CD4-positive, alpha-beta memory T cell (primary cell): ENCODE results near the gene KIAA1755. TPM values are rescaled to one million over a fixed set of nuclear protein-coding genes. Genes with fewer than 3 reads are reported as not detected.

Source experiments
- CTCF ChIA-PET: fragments of 350-600 bp; sonication (Branson Sonifier 250); formaldehyde crosslinking; loops from one replicate; lab custom pipeline; 2021; ENCODE audit warnings: inconsistent platforms; ENCODE audit not compliant: partially characterized antibody; lab: Charles Lee
- POLR2A ChIA-PET: fragments of 350-600 bp; sonication (Branson Sonifier 250); formaldehyde crosslinking; loops from one replicate; lab custom pipeline; 2021; ENCODE audit not compliant: partially characterized antibody; lab: Charles Lee
- DNase-seq, 5 donors: peaks; one replicate each; pipeline versions ENCODE4 v3.0.0 to v3.0.0-alpha.2; 2020 to 2022; ENCODE audit warnings: mixed read lengths in 1 of 5
- H3K27ac ChIP-seq: one replicate; pipeline ENCODE4 v1.7.0; 2013; ENCODE audit warnings: low read depth, low read length
- H3K27me3 ChIP-seq: 2 replicates; pipeline ENCODE4 v1.7.0; 2013; ENCODE audit warnings: mild to moderate bottlenecking, low read length, moderate library complexity; ENCODE audit not compliant: insufficient read depth
- H3K36me3 ChIP-seq: 2 replicates; pipeline ENCODE4 v1.7.0; 2013; ENCODE audit warnings: mild to moderate bottlenecking, low read length, moderate library complexity; ENCODE audit not compliant: insufficient read depth
- H3K4me1 ChIP-seq: 2 replicates; pipeline ENCODE4 v1.7.0; 2013; ENCODE audit warnings: mild to moderate bottlenecking, low read length, moderate library complexity; ENCODE audit not compliant: insufficient read depth
- H3K4me3 ChIP-seq, 2 donors: one replicate each; pipeline ENCODE4 v1.7.0; 2013; ENCODE audit warnings: low read length in 2 of 2, mild to moderate bottlenecking in 1 of 2
- H3K9me3 ChIP-seq, 2 donors: one replicate each; pipeline ENCODE4 v1.7.0; 2013; ENCODE audit warnings: low read length in 2 of 2, control low read depth in 1 of 2; ENCODE audit not compliant: control insufficient read depth in 1 of 2
- H3K27ac Mint-ChIP-seq, 7 donors: one replicate each; pipeline ENCODE4 v1.8.0; 2020 to 2021; ENCODE audit warnings: mixed read lengths in 7 of 7, mild to moderate bottlenecking in 6 of 7, inconsistent platforms in 3 of 7, moderate library complexity in 3 of 7
- H3K27me3 Mint-ChIP-seq, 2 donors: one replicate each; pipeline ENCODE4 v1.8.0; 2020 to 2021; ENCODE audit warnings: mixed read lengths in 2 of 2
- H3K36me3 Mint-ChIP-seq, 2 donors: one replicate each; pipeline ENCODE4 v1.8.0; 2020 to 2021; ENCODE audit warnings: mixed read lengths in 2 of 2, inconsistent platforms in 1 of 2, mild to moderate bottlenecking in 1 of 2
- H3K4me1 Mint-ChIP-seq, 4 donors: one replicate each; pipeline ENCODE4 v1.8.0; 2020 to 2021; ENCODE audit warnings: mixed read lengths in 4 of 4, mild to moderate bottlenecking in 1 of 4
- H3K4me3 Mint-ChIP-seq, 8 donors: one replicate each; pipeline ENCODE4 v1.8.0; 2020 to 2021; ENCODE audit warnings: mixed read lengths in 8 of 8, mild to moderate bottlenecking in 7 of 8, moderate library complexity in 6 of 8, inconsistent platforms in 3 of 8
- H3K9me3 Mint-ChIP-seq, 8 donors: one replicate each; pipeline ENCODE4 v1.8.0; 2020 to 2021; ENCODE audit warnings: mixed read lengths in 8 of 8, mild to moderate bottlenecking in 5 of 8, inconsistent platforms in 3 of 8, moderate library complexity in 1 of 8
- intact Hi-C: fragments of 100-400 bp; cut with micrococcal nuclease; formaldehyde crosslinking; loops from one replicate; pipeline ENCODE4 v1.15.1; 2023
- polyA plus RNA-seq, 2 donors: library from polyadenylated mRNA; unstranded; fragments of 300-500 nt; fragmentation: Illumina TruSeq; gene quantifications; one replicate each; pipeline ENCODE4 v1.2.3, GENCODE V29; 2021
- total RNA-seq, 2 experiments: library from RNA; stranded (reverse); gene quantifications; one replicate each; pipeline ENCODE4 v1.2.3, GENCODE V29; 2021

The KIAA1755 gene
- total and polyA plus RNA-seq, 4 experiments from 2014 or later: not detected

DNA sequence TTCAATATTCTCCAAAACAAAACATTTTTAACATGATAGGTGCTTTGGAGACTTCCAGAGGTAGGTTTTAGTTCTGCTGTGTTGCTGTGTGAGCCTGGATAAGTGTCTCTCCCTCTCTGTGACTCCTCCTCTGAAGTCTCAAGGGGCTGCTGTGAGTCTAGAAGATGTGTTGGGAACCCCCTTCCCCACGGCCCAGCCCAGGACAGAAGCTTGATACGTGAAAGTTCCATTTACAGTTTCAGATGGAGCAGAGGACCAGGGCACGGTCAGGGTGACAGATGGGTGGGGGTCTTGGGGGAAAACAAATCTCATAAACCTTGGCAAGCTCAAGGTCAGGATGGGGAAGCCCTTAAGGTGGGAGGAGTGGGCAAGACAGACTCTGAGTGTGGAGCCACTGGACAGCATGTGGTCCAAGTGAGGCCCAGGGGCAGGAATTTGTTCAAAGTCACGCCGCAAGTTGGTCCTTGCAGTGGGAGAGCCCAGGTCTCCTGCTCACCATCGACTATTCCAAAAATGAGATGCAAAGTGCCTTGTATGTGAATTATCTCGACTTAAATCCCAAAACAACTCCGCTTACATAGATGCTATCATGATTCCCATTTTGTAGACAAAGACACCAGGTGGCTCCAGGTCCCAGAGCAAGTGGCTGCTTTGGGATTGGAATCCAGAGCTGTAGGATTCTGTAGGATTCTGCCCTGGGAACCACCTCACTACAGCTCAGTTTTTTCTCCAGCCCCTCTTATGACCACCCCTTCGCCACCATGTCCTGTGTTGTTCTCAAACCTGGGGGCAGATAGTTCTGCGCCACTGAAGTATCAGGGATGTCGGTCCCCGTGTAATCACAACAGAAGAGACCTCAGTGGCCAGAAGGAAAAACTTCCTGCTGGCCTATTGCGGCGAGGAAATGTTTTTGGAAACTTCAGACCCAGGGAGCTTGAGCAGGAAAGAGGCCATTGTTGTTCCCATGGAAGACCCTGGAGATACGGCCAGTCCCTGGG, 97.4 kb downstream of the KIAA1755 start:
- Mint-ChIP-seq H3K36me3 (no peaks in the 10 kb centered on the region), H3K27me3 (peaks cover 5 to 13% of the 10 kb centered on the region in 2 donors), H3K4me1 (peaks cover 3 to 5% (median 4%) of the 10 kb centered on the region in 4 donors), H3K27ac (no peak overlapping the region), H3K4me3 (no peak overlapping the region), H3K9me3 (no peaks in the 10 kb centered on the region)
- POLR2A ChIA-PET: no interaction called here
- Histone ChIP-seq H3K4me1 (no peaks in the 10 kb centered on the region), H3K9me3 (no peaks in the 10 kb centered on the region), H3K27me3 (no peaks in the 10 kb centered on the region), H3K4me3 (no peak overlapping the region), H3K36me3 (no peaks in the 10 kb centered on the region), H3K27ac (no peak overlapping the region)
- CTCF ChIA-PET: no interaction called here
- intact Hi-C loops: no loop called here
- no peak for DNase-seq

DNA sequence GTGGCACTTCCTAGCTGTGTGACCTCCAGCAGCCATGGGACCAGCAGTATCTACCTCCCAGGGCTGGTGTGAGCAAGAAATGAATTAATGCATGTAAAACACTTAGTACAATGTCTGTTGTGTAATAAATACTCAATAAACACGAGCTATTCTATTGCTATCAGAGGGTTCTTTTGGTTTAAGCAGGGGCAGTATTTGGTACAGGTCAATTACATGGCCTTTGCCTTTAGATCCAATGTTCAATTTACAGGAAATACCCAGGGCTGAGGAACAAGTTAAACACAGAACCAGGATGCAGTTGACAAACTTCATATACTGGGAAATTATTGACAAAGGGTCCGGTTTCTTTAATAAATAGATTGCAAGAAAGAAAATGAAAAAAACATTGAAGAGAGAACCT, 98.4 kb downstream of the KIAA1755 start:
- H3K27me3 Mint-ChIP-seq: peaks cover 5 to 13% of the 10 kb centered on the region in 2 donors
- POLR2A ChIA-PET: no interaction called here
- H3K9me3 Mint-ChIP-seq: no peaks in the 10 kb centered on the region
- H3K4me3 Mint-ChIP-seq: no peak overlapping the region
- H3K4me1 Mint-ChIP-seq: peaks cover 3 to 5% (median 4%) of the 10 kb centered on the region in 4 donors
- H3K36me3 Mint-ChIP-seq: no peaks in the 10 kb centered on the region
- no peak overlapping the region for H3K27ac Mint-ChIP-seq
- Histone ChIP-seq H3K4me1 (no peaks in the 10 kb centered on the region), H3K9me3 (no peaks in the 10 kb centered on the region), H3K4me3 (no peak overlapping the region), H3K27me3 (no peaks in the 10 kb centered on the region), H3K27ac (no peak overlapping the region), H3K36me3 (no peaks in the 10 kb centered on the region)
- intact Hi-C loops: no loop called here
- DNase-seq: no peak
- CTCF ChIA-PET: interaction anchor here (0.8 kb wide), 1 partner anchor 105 kb away, joined by 3 read pairs; no protein-coding TSS in a partner anchor

DNA sequence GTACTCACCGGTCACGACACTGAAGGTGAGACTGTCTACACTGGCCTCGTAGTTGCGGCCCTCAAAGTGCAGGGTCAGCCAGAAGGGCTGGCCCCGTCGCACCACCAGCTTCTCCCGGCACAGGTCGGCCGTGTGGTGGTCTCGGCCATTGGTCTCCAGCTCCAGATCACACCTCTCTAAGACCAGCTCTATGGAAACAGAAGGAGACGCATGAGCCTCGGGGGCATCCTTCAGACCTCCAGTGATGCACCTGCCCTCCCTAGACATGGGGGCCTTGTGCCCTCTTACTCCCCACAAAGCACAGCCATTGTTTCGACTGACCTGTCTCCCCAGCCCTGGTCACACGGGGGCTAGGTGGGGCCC, 99.1 kb downstream of the KIAA1755 start:
- no peak for DNase-seq
- Histone ChIP-seq H3K4me1 (no peaks in the 10 kb centered on the region), H3K36me3 (no peaks in the 10 kb centered on the region), H3K27ac (no peak overlapping the region), H3K4me3 (no peak overlapping the region), H3K27me3 (no peaks in the 10 kb centered on the region), H3K9me3 (no peaks in the 10 kb centered on the region)
- intact Hi-C loops: no loop called here
- H3K36me3 Mint-ChIP-seq: no peaks in the 10 kb centered on the region
- ChIA-PET CTCF (interaction anchor here (0.8 kb wide), 1 partner anchor 104 kb away, joined by 3 read pairs; no protein-coding TSS in a partner anchor), POLR2A (no interaction called here)
- H3K27ac Mint-ChIP-seq: no peak overlapping the region
- H3K4me1 Mint-ChIP-seq: peaks cover 3 to 5% (median 4%) of the 10 kb centered on the region in 4 donors
- peaks cover 5 to 13% of the 10 kb centered on the region in 2 donors for H3K27me3 Mint-ChIP-seq
- no peak overlapping the region for H3K4me3 Mint-ChIP-seq
- no peaks in the 10 kb centered on the region for H3K9me3 Mint-ChIP-seq

Other genes with a start within 250 kb of the KIAA1755 start
- 10 to 100 TPM; 26.1 to 26.6 TPM for gene TTI1, start 227.3 kb downstream of the KIAA1755 start, total RNA-seq
- 10 to 100 TPM; 13.0 to 19.6 TPM for gene TTI1, start 227.3 kb downstream of the KIAA1755 start, polyA plus RNA-seq
- gene RPRD1B, start 227.0 kb downstream of the KIAA1755 start, total RNA-seq: 10 to 100 TPM; 42.8 to 43.8 TPM
- gene RPRD1B, start 227.0 kb downstream of the KIAA1755 start, polyA plus RNA-seq: 1 to 10 TPM; 3.7 to 6.6 TPM
- under 1 TPM; 0.50 to 0.67 TPM for gene TGM2, start 95.5 kb downstream of the KIAA1755 start, total RNA-seq
- gene TGM2, start 95.5 kb downstream of the KIAA1755 start, polyA plus RNA-seq: under 1 TPM; 0.09 to 0.11 TPM
- gene BPI, start 43.4 kb upstream of the KIAA1755 start, total RNA-seq: not detected
- gene BPI, start 43.4 kb upstream of the KIAA1755 start, polyA plus RNA-seq: not detected
- not detected for gene LBP, start 85.7 kb upstream of the KIAA1755 start, total RNA-seq
- gene LBP, start 85.7 kb upstream of the KIAA1755 start, polyA plus RNA-seq: not detected
- 10 to 100 TPM; 46.0 to 49.8 TPM for gene SNHG17, start 174.6 kb upstream of the KIAA1755 start, total RNA-seq
- gene SNHG17, start 174.6 kb upstream of the KIAA1755 start, polyA plus RNA-seq: 100 to 1,000 TPM in 1 of 2 donors, 10 to 100 TPM in 1; 43.7 to 109 TPM
- 10 to 100 TPM; 54.8 to 57.4 TPM for gene RALGAPB, start 212.1 kb upstream of the KIAA1755 start, total RNA-seq
- gene RALGAPB, start 212.1 kb upstream of the KIAA1755 start, polyA plus RNA-seq: 10 to 100 TPM in 1 of 2 donors, 1 to 10 TPM in 1; 9.0 to 15.6 TPM